HG02571 (cell line): Measurements from ENCODE around the gene SKP1.

Source experiments
- ATAC-seq: cut with Tn5 transposase; IDR thresholded peaks from one replicate; pipeline ENCODE4 v1.9.1; 2021; ENCODE audit warnings: mild to moderate bottlenecking, moderate library complexity; ENCODE audit not compliant: unreplicated experiment

The SKP1 gene

GRCh38 chr5:134143944-134144941 lies 32.5 kb downstream of the SKP1 start:
- ATAC-seq, result no peak

DNA sequence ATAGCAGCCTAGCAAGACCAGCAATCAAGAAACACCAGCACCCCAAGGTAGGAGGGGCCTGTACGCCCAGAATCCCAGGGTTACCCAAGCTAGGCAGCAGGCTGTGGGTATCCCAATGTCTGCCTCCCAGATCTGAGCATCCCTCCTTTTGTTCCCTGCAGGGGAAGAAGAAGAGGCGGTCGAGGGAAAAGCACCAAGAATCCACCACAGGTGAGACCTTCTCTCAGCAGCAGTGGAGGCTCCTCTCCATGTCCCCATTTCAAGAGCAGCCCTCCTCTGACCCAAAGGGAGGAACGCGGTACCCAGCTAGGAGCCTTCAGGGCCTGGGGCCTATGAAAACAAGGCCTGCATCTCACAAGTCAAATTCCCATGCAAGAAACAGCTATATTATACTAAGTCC lies 33.3 kb downstream of the SKP1 start:
- no peak for ATAC-seq

- no peak for ATAC-seq
These were observed 33.9 kb downstream of the SKP1 start for GRCh38 chr5:134142806-134143205.

GRCh38 chr5:134142052-134142451 lies 34.7 kb downstream of the SKP1 start:
- ATAC-seq, result no peak

DNA sequence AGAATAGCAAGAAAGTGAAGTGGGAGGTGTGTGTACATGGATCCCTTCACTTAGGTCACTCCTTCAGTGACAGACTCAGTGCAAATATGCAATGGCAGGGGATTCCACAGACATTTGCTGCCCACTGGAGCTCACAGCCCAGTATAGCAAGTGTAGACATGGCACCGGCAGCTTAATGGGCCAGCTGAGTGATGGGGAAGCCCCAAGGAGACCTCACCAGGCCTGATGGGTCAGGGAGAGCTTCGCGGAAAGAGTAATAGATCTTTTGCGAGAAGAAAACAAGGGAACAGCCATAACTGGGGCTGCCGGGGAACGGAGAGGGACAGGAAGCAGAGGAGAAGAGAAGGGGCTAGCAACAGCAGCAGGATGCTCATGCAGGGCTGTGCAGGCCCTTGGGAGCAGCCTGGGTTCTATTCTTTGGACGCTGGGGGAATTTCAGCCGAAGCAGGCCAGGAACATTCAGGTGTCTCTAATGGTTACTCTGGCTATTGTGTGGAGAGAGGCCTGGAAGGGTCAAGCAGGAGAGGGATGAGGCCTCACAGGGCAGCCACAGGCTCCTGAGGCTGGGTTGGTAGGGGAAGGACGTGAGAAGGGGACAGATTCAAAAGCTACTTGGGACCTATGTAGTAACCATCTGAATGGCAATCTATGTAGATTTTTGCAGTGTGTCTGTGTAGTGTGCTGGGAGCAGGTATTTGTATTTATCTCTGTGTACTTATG lies 35.3 kb downstream of the SKP1 start:
- no peak for ATAC-seq

DNA sequence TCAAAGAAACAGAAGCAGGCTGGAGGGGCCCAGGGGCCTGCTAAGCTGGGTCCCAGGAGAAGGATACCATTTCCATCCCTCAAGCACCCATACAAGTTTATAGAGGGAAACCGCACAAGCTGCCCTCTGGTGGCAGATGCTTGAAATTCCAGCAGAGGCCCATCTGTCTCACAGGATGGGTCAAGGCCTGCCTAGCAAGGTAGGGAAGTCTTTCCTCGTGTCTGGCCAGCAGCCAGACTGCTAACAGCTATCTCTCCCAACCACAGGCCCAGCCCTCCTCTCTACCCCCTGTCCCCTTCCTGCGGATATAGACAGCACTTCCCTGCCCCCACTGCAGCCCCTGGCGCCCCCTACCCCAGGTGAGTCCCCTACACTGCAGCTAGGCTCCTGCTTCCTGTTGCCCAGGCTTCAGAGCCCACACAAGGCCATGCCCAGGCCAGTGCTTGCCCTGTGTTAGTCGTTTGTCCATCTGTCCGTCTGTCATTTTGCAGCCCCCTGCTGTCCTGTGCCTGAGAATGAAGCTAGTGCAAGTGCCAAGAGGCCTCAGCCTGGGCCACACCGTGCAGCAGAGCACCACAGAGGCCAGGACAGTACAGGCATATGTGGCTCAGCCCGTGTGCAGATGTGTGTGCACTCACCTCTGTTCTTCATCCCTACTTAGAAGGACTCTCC lies 36.1 kb downstream of the SKP1 start:
- no peak for ATAC-seq

DNA sequence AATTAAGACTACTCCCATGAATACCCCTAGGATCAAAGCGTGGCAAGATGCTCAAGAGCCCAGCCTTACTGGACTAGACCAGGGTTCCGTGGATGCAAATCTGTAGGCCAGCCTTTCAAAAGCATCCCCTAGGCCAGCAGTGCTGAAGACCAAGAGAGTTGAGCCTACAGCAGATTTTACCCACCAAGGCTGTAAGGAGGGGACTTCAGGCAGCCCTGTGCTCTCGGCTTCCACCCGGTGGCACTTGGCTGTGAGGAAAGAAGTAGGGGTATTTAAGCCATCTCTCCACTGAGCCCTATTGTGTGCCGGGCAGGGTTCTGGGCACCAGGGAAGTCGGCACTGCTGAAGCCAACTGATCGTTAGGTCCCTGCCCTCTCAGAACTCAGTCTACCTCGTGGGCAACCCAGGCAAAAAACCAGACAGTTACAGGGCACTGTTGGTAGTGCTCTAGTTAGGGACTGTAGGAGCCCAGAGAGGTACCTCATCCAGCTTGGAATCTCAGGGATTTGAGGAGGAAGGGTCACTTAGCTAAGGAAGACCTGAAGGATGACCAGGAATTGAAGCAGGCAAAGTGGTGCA lies 36.8 kb downstream of the SKP1 start:
- ATAC-seq, result no peak

- ATAC-seq, result no peak
These were observed 37.3 kb downstream of the SKP1 start for GRCh38 chr5:134139377-134139851.

- peak; percentile 70 for ATAC-seq
These were observed 38.1 kb downstream of the SKP1 start for GRCh38 chr5:134138416-134139376.

GRCh38 chr5:134136771-134137170 lies 40.0 kb downstream of the SKP1 start:
- ATAC-seq, result no peak

- ATAC-seq, result no peak
These were observed 40.5 kb downstream of the SKP1 start for GRCh38 chr5:134136221-134136631.

DNA sequence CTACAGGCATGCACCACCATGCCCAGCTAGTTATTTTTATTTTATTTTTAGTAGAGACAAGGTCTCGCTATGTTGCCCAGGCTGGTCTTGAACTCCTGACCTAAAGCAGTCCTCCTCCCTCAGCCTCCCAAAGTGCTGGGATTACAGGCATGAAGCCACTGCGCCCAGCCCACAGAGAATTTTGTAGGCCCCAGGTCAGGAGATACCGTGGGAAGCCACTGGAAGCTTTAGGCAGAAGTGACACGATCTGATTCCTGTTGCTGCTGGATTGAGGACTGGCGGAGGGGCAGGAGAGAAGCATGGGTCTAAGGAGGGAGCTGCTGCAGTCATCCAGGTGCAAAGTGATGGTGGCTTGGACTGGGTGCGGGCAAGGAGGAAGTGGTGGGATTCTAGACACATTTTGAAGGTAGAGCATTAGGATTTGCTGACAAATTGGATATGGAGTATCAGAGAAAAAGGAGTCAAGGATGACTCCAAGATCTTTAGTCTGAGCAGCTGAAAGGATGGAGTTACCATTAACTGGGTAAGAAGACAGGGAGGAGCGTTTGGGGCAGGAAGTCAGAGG lies 41.6 kb downstream of the SKP1 start:
- ATAC-seq, result no peak

- no peak for ATAC-seq
These were observed 42.7 kb downstream of the SKP1 start for GRCh38 chr5:134133995-134134541.

- no peak for ATAC-seq
These were observed 43.4 kb downstream of the SKP1 start for GRCh38 chr5:134133188-134133994.

GRCh38 chr5:134132372-134133187 lies 44.2 kb downstream of the SKP1 start:
- no peak for ATAC-seq

- no peak for ATAC-seq
These were observed 45.0 kb downstream of the SKP1 start for GRCh38 chr5:134131578-134132350.

DNA sequence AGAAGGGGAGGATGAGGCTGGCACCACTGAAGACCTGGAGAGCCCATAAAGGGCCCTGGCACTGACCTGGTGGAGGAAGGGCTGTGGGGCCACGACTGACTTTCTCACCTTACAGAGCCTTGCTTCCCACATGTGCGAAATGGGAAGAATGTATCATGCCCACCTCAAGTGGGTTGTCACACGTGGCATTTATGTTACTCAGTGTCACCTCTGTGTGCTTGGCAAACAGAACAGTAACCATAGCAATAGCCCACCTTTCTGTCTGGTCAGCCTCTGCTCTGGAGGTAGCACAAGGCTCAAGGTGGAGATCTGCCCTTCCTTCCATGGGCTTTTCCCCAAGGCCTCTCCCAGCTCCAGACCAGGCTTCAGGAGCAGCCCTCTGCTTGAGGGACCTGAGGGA lies 45.6 kb downstream of the SKP1 start:
- ATAC-seq, result no peak
